K562 (cell line): ENCODE results near the gene AP3S1. TPM values are rescaled to one million over a fixed set of nuclear protein-coding genes. Genes with fewer than 3 reads are reported as not detected.

Experiments used
- ARNT ChIP-seq, 2 experiments: fragments of 450-650 bp; IDR thresholded peaks; 2 replicates each; pipeline ENCODE4 v1.6.1; 2016; ENCODE audit warnings: mild to moderate bottlenecking in 1 of 2
- EZH2 ChIP-seq: IDR thresholded peaks from 2 replicates; pipeline ENCODE4 v1.6.1; 2012; ENCODE audit warnings: low read depth, mild to moderate bottlenecking, inconsistent platforms, low read length, borderline replicate concordance
- KHSRP ChIP-seq: fragments of 450-650 bp; IDR thresholded peaks from 2 replicates; pipeline ENCODE4 v1.6.1; 2017
- MCM3 ChIP-seq: fragments of 450-650 bp; IDR thresholded peaks from 2 replicates; pipeline ENCODE4 v1.6.1; 2016
- MEIS2 ChIP-seq: fragments of 450-650 bp; IDR thresholded peaks from 2 replicates; pipeline ENCODE4 v1.6.1; 2014; ENCODE audit warnings: mild to moderate bottlenecking; ENCODE audit not compliant: partially characterized antibody
- MYBL2 ChIP-seq, 2 experiments: fragments of 450-650 bp in 1 of 2; sonication (generic) in 1 of 2; formaldehyde crosslinking in 1 of 2; IDR thresholded peaks; 2 replicates each; pipeline versions ENCODE4 v1.6.1 to v1.8.1; 2017 to 2022; ENCODE audit warnings: borderline replicate concordance in 1 of 2, inconsistent platforms in 1 of 2, low read depth in 1 of 2, mild to moderate bottlenecking in 1 of 2, missing genetic modification reagents in 1 of 2, moderate library complexity in 1 of 2
- NEUROD1 ChIP-seq: fragments of 150-350 bp; IDR thresholded peaks from 2 replicates; pipeline ENCODE4 v1.6.1; 2014; ENCODE audit warnings: borderline replicate concordance, low read length, low read depth; ENCODE audit not compliant: partially characterized antibody
- SMC3 ChIP-seq: conservative IDR thresholded peaks from 2 replicates; pipeline ENCODE4 v1.6.1; 2011; ENCODE audit warnings: low read depth, low read length, improper control_type of control experiment; ENCODE audit not compliant: insufficient read depth
- ZC3H8 ChIP-seq: fragments of 450-650 bp; IDR thresholded peaks from 2 replicates; pipeline ENCODE4 v1.6.1; 2017
- ZNF764 ChIP-seq: fragments of 250-450 bp; sonication (Bioruptor Pico); IDR thresholded peaks from 2 replicates; pipeline ENCODE4 v1.4.0; 2020; ENCODE audit warnings: low read depth, mild to moderate bottlenecking, moderate library complexity
- polyA plus RNA-seq, 8 experiments: library from polyadenylated mRNA; depleted of rRNA in 4 of 8; stranded (reverse) in 5 of 8; unstranded in 3 of 8; fragments of >200 nt; fragmentation: Nextera tagmentation in 2 of 8; fragmentation: Illumina TruSeq in 1 of 8; extraction: Ambion mirVana in 2 of 8; extraction: Trizol in 1 of 8; gene quantifications; 2 replicates each; pipeline versions ENCODE4 v1.2.1 to v1.2.3, GENCODE V29; 2011 to 2014; ENCODE audit warnings: inconsistent platforms in 1 of 8, missing spikeins in 1 of 8
- total RNA-seq, 7 experiments: library from RNA; depleted of rRNA in 6 of 7; stranded (reverse); fragments of >200 nt in 6 of 7; fragmentation: Illumina TruSeq in 2 of 7; extraction: Trizol in 2 of 7; gene quantifications; 2 replicates each; pipeline versions ENCODE4 v1.2.1 to v1.2.3, GENCODE V29; 2011 to 2021; ENCODE audit warnings: low replicate concordance in 1 of 7
- TF ChIP-seq, protein P1 (sequence below): fragments of 250-450 bp; sonication (Bioruptor Pico); IDR thresholded peaks from 2 replicates; pipeline ENCODE4 v1.8.0; 2022; ENCODE audit warnings: inconsistent platforms
- TF ChIP-seq, protein P2 (sequence below): IDR thresholded peaks from 2 replicates; pipeline ENCODE4 v1.6.1; 2012; ENCODE audit warnings: low read depth, low read length, improper control_type of control experiment, borderline replicate concordance
- TF ChIP-seq, protein P3 (sequence below): fragments of 250-450 bp; sonication (Bioruptor Pico); IDR thresholded peaks from 2 replicates; pipeline ENCODE4 v1.4.0; 2020
- TF ChIP-seq, protein P4 (sequence below): fragments of 450-650 bp; IDR thresholded peaks from 2 replicates; pipeline ENCODE4 v1.6.1; 2017; ENCODE audit warnings: mild to moderate bottlenecking, moderate library complexity
- TF ChIP-seq, protein P5 (sequence below): fragments of 450-650 bp; formaldehyde crosslinking; IDR thresholded peaks from 2 replicates; pipeline ENCODE4 v1.4.0; 2022; ENCODE audit warnings: mild to moderate bottlenecking, moderate library complexity

Gene AP3S1
- total and polyA plus RNA-seq, 9 of the 15 experiments (the other 6 are each of a cell fraction or from before 2014, with no cell fraction given) = 46.1 to 106 (median 67.3) TPM

DNA sequence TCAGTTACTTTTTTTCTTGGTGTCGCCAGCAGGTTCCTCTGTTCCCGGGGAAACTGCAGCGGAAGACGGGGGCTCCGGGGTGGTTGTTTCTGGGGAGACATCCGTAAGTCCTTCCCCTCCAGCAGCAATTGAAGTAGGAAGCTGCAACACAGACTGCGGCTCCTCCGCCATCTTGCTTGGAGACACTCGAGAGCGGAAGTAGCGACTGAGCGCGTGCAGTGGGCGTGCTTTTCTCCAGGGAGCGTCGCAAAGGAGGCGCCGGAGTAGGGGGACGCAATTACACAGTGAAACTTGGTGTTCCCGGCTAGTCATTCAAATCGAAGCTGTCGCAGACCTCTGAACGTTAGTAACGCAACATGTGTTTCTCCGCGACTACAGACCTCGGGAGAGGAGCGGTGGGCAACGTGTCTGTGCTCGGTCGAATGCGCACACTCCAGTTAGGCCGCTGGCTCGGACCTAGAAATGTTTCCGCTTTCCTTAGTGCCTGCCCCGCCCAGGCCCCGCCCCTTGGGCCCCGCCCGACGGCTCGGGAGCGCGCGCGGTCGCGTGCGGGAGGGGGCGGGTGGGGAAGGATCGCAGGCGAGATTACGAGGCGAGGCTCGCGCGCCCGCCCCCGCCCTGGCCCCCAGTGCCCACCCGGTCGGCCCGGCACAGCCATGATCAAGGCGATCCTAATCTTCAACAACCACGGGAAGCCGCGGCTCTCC is at the start of gene AP3S1, which contains the start of gene ATG12 (continued):
- TF ChIP-seq MYBL2 (IDR thresholded peaks at IDR 0.05; ENCODE audit: low read depth) (no peak; the same call in 1 of the 2 replicates), MYBL2 (CRISPR knock-in tag; IDR thresholded peaks at IDR 0.05; ENCODE audit: borderline replicate concordance) (no peak), MEIS2 (no peak), SMC3 (no peak), EZH2 (no peak), ZNF764 (CRISPR knock-in tag) (no peak), NEUROD1 (peak; percentile 78), ARNT (IDR thresholded peaks at IDR 0.05) (peak; percentile 54 to 69; a peak in 1 of 4 replicates), MCM3 (no peak), ZC3H8 (peak; percentile 9; the same call in 1 of the 2 replicates), KHSRP (no peak)
- TF ChIP-seq, protein P1, sequence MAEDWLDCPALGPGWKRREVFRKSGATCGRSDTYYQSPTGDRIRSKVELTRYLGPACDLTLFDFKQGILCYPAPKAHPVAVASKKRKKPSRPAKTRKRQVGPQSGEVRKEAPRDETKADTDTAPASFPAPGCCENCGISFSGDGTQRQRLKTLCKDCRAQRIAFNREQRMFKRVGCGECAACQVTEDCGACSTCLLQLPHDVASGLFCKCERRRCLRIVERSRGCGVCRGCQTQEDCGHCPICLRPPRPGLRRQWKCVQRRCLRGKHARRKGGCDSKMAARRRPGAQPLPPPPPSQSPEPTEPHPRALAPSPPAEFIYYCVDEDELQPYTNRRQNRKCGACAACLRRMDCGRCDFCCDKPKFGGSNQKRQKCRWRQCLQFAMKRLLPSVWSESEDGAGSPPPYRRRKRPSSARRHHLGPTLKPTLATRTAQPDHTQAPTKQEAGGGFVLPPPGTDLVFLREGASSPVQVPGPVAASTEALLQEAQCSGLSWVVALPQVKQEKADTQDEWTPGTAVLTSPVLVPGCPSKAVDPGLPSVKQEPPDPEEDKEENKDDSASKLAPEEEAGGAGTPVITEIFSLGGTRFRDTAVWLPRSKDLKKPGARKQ (CRISPR knock-in tag) = no peak
- TF ChIP-seq, protein P2, sequence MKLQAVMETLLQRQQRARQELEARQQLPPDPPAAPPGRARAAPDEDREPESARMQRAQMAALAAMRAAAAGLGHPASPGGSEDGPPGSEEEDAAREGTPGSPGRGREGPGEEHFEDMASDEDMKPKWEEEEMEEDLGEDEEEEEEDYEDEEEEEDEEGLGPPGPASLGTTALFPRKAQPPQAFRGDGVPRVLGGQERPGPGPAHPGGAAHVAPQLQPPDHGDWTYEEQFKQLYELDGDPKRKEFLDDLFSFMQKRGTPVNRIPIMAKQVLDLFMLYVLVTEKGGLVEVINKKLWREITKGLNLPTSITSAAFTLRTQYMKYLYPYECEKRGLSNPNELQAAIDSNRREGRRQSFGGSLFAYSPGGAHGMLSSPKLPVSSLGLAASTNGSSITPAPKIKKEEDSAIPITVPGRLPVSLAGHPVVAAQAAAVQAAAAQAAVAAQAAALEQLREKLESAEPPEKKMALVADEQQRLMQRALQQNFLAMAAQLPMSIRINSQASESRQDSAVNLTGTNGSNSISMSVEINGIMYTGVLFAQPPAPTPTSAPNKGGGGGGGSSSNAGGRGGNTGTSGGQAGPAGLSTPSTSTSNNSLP = no peak
- TF ChIP-seq, protein P3, sequence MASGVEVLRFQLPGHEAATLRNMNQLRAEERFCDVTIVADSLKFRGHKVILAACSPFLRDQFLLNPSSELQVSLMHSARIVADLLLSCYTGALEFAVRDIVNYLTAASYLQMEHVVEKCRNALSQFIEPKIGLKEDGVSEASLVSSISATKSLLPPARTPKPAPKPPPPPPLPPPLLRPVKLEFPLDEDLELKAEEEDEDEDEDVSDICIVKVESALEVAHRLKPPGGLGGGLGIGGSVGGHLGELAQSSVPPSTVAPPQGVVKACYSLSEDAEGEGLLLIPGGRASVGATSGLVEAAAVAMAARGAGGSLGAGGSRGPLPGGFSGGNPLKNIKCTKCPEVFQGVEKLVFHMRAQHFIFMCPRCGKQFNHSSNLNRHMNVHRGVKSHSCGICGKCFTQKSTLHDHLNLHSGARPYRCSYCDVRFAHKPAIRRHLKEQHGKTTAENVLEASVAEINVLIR (CRISPR knock-in tag) = peak; percentile 49; the same call in 1 of the 2 replicates
- TF ChIP-seq, protein P4, sequence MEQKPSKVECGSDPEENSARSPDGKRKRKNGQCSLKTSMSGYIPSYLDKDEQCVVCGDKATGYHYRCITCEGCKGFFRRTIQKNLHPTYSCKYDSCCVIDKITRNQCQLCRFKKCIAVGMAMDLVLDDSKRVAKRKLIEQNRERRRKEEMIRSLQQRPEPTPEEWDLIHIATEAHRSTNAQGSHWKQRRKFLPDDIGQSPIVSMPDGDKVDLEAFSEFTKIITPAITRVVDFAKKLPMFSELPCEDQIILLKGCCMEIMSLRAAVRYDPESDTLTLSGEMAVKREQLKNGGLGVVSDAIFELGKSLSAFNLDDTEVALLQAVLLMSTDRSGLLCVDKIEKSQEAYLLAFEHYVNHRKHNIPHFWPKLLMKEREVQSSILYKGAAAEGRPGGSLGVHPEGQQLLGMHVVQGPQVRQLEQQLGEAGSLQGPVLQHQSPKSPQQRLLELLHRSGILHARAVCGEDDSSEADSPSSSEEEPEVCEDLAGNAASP = no peak
- TF ChIP-seq, protein P5, sequence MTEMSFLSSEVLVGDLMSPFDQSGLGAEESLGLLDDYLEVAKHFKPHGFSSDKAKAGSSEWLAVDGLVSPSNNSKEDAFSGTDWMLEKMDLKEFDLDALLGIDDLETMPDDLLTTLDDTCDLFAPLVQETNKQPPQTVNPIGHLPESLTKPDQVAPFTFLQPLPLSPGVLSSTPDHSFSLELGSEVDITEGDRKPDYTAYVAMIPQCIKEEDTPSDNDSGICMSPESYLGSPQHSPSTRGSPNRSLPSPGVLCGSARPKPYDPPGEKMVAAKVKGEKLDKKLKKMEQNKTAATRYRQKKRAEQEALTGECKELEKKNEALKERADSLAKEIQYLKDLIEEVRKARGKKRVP = no peak
